GM12874 (cell line): ENCODE measurements around the gene PAIP2.

Experiments used
- CTCF ChIP-seq: IDR thresholded peaks from 2 replicates; pipeline ENCODE4 v1.5.1; 2011; ENCODE audit warnings: low read depth, mild to moderate bottlenecking, control low read depth, low read length, moderate library complexity; ENCODE audit not compliant: insufficient read depth

The PAIP2 gene

GRCh38 chr5:139383275-139383992, 41.8 kb downstream of the PAIP2 start, which contains the start of gene SLC23A1:
Gene SLC23A1, minus strand, starts transcription at chr5:139383297. Its CDS starts 44 bp downstream, at chr5:139383253.
- no peak for TF ChIP-seq CTCF

- no peak for TF ChIP-seq CTCF
These were observed 42.4 kb downstream of the PAIP2 start for GRCh38 chr5:139383993-139384590.

GRCh38 chr5:139384591-139385051, 43.0 kb downstream of the PAIP2 start:
- no peak for TF ChIP-seq CTCF

GRCh38 chr5:139385061-139386049, 43.7 kb downstream of the PAIP2 start:
- TF ChIP-seq CTCF = no peak

- no peak for TF ChIP-seq CTCF
These were observed 44.4 kb downstream of the PAIP2 start for GRCh38 chr5:139386050-139386438.

GRCh38 chr5:139387611-139388197, 46.0 kb downstream of the PAIP2 start:
- TF ChIP-seq CTCF = no peak

GRCh38 chr5:139388198-139388821, 46.7 kb downstream of the PAIP2 start:
- TF ChIP-seq CTCF = 0 out of 2 replicates have a peak, but pooled peaks have one; percentile 2
